A204.1 (cell line): ENCODE data around the gene MYO18A.
"Not testable (repeated sequence)": the region's sequence is repeated elsewhere in the genome, so short reads cannot be mapped to it uniquely, and the experiment has no call there.

Source experiments
- FAIRE-seq: peaks from 2 replicates; lab custom pipeline; 2012; peaks lifted over from hg19 to GRCh38; lab: Jason Lieb, UNC

The MYO18A gene

DNA sequence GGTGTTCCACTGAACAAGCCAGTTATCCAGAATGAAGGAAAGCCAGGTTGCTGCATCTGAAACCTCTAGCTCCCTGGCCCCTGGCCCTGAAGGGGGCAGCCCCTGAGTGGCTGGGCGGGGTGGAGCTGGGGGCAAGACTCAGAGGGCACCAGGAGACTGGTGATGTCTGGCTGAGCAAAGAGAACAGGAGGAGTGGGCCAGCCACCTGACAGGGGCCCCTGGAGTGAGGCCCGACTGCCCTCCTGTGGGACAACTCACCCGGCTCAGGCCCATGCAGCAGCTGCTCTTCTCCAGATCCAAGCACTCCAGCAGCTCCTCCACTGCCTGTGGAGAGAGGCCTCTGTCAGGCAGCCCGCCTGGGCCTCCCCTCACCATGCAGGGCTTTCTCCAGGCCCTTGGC, 76.9 kb downstream of the MYO18A start:
- no peak for FAIRE-seq

- FAIRE-seq: no peak
Measured at GRCh38 chr17:29102741-29103181, 77.4 kb downstream of the MYO18A start.

- FAIRE-seq: no peak
Measured at GRCh38 chr17:29102046-29102445, 78.2 kb downstream of the MYO18A start.

GRCh38 chr17:29100296-29100695, 79.9 kb downstream of the MYO18A start:
- FAIRE-seq: no peak

DNA sequence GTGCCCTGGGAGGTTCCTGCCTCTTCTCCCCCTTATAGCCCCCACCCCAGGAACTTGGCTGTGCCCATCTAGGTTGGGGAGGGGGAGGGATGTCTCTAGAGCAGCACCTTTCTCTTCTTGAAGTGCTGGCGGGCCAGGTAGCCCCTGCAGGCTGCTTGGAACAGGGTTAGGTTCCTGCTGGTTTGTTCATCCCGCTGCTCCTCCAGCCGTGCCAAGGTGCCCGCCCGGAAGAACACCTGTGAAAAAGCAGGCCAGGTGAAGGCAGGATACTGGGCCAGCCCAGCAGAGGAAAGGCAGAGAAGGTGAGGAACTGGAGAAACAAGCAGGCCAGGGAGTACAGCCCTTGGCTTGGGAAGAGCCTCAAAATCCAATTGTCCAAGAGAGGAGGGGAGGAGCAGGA, 80.7 kb downstream of the MYO18A start:
- no peak for FAIRE-seq

- FAIRE-seq: no peak
Measured at GRCh38 chr17:29096094-29096493, 84.1 kb downstream of the MYO18A start.

DNA sequence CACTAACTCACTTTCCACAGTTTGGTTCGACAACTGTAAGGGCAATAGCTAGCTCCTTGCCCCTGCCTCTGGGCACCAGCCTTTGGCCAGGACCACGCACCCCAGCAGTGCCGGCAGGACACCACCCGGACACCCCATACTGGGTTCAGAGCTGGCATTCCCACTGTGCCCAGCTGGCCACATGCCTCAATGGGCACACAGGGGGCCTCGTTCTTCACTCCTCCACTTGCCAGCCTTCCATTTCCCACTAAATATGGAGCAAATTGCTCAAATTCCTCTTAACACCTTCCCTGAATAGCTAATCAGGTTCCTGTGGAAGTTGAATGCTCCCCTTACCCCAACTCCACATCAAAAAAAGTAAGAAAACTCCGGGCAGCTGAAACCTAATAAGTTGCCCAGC, 84.8 kb downstream of the MYO18A start:
- FAIRE-seq: no peak

- no peak for FAIRE-seq
Measured at GRCh38 chr17:29094101-29094708, 86.0 kb downstream of the MYO18A start.

GRCh38 chr17:29093090-29093871, 86.9 kb downstream of the MYO18A start:
- no peak for FAIRE-seq

DNA sequence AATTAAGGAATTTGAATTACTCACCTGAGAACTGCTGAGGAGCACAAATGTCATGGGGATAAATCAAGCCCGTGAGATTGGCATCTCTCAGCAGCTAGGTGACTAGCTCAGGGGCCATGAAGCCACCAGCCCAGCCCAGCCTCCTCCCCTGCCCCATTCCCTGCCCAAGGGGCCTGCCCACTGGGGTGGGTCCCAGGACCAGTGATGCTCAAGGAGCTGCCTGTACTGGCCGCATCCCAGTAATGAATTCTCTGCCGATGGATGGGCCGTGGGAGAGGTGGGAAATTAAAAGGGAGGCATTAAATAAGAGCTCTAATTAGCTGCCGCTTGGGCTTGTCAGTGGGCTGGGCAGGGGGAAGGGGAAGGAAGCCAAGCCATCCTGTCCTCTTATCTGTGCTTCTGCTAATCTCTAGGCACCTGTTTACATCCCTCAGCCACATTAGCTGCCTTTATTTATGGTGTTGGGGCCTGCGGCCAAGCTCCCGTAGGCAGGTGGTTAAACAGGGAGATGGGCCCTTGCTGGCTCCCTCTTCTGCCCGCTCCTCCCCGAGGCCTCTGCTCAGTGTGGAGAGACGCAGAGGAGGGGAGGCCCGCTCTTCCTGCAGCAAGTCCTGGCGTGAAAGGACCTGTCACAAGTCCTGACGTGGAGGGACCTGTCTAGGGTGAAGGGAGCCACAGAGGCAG, 88.5 kb downstream of the MYO18A start:
- no peak for FAIRE-seq

GRCh38 chr17:29090750-29091605, 89.2 kb downstream of the MYO18A start:
- FAIRE-seq: no peak

DNA sequence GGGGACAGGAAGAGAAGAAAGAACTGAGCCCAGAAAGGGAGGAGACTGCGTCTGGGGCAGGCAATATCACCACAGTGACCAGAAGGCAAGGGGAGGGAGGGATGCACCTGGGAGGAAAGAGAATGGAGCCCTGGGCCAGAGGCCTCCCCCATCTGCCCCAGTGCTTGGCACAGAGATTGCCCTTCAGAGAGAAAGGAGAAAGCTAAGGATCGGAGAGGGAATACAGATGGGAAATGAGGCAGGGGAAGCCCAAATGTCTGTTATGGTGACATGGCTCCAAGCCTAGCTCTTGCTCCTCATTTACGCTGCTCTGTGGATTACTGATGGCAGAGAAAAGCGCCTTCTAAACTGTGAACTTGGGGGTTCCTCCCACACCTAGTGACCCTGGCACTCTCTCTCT, 90.1 kb downstream of the MYO18A start:
- no peak for FAIRE-seq

GRCh38 chr17:29089601-29090044, 90.6 kb downstream of the MYO18A start:
- no peak for FAIRE-seq

- not testable (repeated sequence) for FAIRE-seq
Measured at GRCh38 chr17:29088782-29089181, 91.4 kb downstream of the MYO18A start.

DNA sequence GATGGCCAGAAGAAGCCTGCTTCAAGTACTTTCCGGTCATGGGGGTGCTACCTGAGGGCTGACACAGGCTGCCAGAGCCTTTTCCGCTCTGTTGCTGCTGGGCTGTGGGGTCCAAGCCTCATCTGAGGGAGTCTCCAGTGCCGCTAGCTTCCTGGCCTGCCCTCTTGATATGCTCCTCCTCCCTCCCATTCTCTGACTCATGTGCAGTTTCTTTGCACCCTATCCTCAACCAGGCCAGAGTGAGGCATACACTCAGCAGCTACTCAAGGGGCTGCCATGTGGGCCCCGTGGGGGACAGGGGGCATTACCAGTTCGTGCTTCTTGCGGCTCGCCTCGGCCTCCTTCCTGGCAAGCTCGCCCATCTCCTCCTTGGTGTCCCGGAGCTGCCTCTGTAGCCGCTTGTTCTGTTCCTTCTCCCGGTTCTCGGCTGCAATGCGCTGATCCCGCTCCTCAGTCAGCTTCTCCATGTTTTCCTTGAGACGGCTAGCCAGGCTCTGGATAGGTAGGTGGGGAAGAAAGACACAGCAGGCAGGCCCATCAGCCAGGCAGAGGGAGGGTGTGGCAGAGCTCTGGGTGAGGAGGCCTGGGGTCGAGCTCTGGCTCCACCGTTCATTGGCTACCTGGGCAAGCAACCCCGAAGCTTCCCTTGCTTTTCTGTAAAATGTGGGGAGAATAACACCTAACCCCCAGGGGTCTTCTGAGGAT, 93.4 kb downstream of the MYO18A start:
- no peak for FAIRE-seq

DNA sequence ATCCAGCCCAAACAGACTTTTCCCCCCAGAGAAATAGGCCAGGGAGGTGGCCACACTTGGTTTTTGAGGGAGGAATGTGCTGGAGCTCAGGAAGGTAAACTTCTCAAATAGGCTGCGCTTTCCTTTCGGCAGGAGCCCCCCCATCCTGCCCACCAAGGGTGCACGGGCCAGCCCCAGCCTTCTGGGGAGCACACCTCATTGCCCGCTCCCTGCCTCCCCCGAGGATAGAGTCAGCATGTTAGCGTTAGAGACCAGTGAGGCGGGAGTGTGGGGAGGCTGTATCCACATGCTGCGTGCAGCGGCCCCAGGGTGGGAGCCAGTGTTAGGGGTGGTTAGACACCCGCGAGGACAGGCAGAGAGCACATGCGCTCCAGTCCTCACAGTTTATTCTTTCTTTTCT, 95.0 kb downstream of the MYO18A start:
- FAIRE-seq: no peak

DNA sequence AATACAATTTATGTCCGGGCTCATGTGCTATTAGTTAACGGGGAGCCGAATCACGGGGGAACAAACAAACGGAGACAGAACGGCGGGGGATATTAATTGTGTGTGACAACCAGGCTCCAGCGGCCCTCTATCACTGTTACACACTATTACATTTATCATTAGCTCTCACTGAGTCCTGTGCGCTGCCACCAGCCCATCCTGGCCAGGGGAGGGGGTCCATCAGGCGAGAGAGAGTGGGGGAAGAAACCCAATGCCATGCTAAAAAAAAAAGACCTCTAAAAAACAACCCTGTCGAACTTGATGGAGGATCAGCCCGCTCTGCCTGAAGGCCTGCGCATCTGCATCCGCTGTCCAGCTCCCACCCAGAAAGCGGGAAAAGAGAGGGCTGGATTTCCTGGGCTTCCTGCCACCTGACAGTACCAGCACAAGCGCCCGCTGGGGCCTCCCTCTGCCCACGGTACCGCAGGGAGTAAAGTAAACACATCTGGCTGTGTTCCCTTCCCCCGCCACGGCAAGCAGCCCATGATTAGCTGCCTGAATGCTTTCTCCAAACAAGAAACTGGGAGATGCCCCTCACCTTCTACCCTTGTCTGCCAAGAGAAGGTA, 95.6 kb downstream of the MYO18A start:
- no peak for FAIRE-seq

- no peak for FAIRE-seq
Measured at GRCh38 chr17:29080965-29081364, 99.2 kb downstream of the MYO18A start.

DNA sequence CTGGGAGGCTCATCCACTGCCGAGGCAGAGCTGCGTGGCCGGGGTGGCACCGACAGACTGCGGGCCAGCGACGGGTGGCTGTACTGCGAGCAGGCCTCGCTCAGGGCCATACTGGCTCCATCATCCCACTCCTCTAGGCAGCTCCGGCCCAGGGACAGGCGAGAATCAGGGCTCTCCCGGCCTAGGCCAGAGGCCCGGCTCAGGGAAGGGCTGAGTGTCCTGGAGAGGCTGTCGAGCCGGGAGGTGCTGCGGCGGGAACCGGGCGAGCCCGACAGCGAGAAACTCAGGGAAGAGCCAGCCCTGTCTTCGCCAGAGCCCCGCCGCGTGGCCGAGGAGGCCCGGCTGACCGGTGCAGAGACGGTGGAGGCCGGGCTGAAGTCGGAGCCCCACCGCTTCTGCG, 99.9 kb downstream of the MYO18A start:
- FAIRE-seq: no peak

DNA sequence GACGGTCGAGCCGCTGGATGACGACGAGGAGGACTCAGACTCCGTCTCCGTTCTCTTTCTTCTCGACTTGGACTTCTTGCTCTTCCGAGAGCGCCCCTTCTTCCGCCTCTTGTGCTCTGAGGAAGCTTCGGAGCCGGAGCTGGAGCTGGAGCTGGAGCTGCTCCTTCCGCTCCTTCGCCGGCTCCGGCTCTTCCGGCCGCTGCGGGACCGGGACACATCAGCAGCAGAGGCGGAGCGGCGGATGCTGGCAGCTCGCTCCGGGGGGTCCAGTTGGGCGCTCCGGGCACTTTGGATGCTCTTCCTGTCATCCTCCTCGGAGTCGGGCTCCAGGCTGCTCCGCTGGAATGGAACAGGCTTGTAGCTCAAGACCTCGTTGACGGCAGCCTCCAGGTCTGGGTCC, 100.3 kb downstream of the MYO18A start:
- FAIRE-seq: no peak

DNA sequence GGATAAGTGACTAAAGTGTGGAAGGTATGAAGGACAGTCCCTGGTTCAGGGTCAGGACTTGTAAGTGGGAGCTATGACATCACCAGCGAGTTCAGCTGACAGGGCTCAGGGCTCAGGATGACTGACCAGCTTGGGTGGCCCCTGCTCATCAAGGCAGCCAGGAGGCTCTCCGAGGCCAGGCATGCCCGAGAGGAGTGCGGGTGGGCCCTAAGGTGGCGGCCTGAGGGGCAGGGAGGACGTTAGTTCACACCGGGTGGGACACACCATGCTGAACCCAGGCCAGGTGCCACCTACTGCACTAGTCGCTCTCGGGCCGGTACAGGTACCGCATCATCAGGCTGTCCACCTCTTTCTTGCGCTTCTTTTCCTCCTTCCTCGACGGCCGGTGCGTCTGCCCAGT, 100.8 kb downstream of the MYO18A start:
- FAIRE-seq: no peak
